Heart right ventricle (tissue), 16 donors: ENCODE data around the gene SOBP. TPM values are rescaled to one million over a fixed set of nuclear protein-coding genes. Genes with fewer than 3 reads are reported as not detected.
"Not testable (repeated sequence)": the region's sequence is repeated elsewhere in the genome, so short reads cannot be mapped to it uniquely, and the experiment has no call there.

ENCODE experiments used
- ATAC-seq, 8 donors: fragments of 200-7000 bp; cut with Tn5 transposase; one replicate each; pipeline ENCODE4 v1.9.1; 2020; ENCODE audit warnings: mild to moderate bottlenecking in 8 of 8, moderate library complexity in 8 of 8, moderate number of reproducible peaks in 1 of 8
- DNase-seq, 2 donors: peaks; one replicate each; pipeline ENCODE4 v3.0.0-alpha.2; 2020
- H3K27ac ChIP-seq, 10 donors: fragments of 200-600 bp; sonication (generic) in 2 of 10; one replicate each; pipeline versions ENCODE4 v1.5.0 to v1.8.0; 2020 to 2022; ENCODE audit warnings: mild to moderate bottlenecking in 3 of 10
- H3K27me3 ChIP-seq, 7 donors: fragments of 200-600 bp; one replicate each; pipeline ENCODE4 v1.8.0; 2021 to 2022; ENCODE audit warnings: mild to moderate bottlenecking in 2 of 7
- H3K36me3 ChIP-seq, 9 donors: fragments of 200-600 bp; sonication (generic) in 1 of 9; one replicate each; pipeline versions ENCODE4 v1.5.0 to v1.8.0; 2020 to 2022; ENCODE audit warnings: mild to moderate bottlenecking in 2 of 9
- H3K4me1 ChIP-seq, 9 donors: fragments of 200-600 bp; sonication (generic) in 1 of 9; one replicate each; pipeline versions ENCODE4 v1.5.0 to v1.8.0; 2020 to 2022; ENCODE audit warnings: mild to moderate bottlenecking in 4 of 9
- H3K4me3 ChIP-seq, 10 donors: fragments of 200-600 bp; sonication (generic) in 2 of 10; one replicate each; pipeline versions ENCODE4 v1.5.0 to v1.8.0; 2020 to 2022; ENCODE audit warnings: mild to moderate bottlenecking in 7 of 10, moderate library complexity in 2 of 10
- H3K9me3 ChIP-seq, 11 donors: fragments of 200-600 bp in 10 of 11; sonication (generic) in 2 of 11; one replicate each; pipeline versions ENCODE4 v1.5.0 to v1.8.0; 2013 to 2022; ENCODE audit warnings: mild to moderate bottlenecking in 2 of 11, control low read depth in 1 of 11, moderate library complexity in 1 of 11
- WGBS, 2 donors: extraction: QIAGEN DNeasy Blood & Tissue Kit; methylation state at CpG; one replicate each; pipeline ENCODE4 v1.1.7; 2013; ENCODE audit warnings: inconsistent platforms in 1 of 2; 5-methylcytosine and 5-hydroxymethylcytosine counted together
- intact Hi-C, 10 donors: fragments of 100-400 bp; cut with DNase I; formaldehyde crosslinking; loops; one replicate each; pipeline versions ENCODE4 v1.11.1 to v1.14.2; 2022
- polyA plus RNA-seq, 2 donors: library from polyadenylated mRNA; stranded (reverse); fragments of 200-250 nt; gene quantifications; one replicate each; pipeline ENCODE4 v1.2.3, GENCODE V29; 2013
- total RNA-seq, 10 donors: library from RNA; stranded (reverse); fragmentation: NEBNext Ultra II Directional in 3 of 10; extraction: Animal tissue kit (Norgen Biotek cat#: 25700) in 3 of 10; gene quantifications; one replicate each; pipeline versions ENCODE4 v1.2.1 to v1.2.4, GENCODE V29; 2021 to 2023
- TF ChIP-seq, protein P1 (sequence below), 9 donors: fragments of 200-600 bp; sonication (generic) in 2 of 9; IDR thresholded peaks; one replicate each; pipeline versions ENCODE4 v1.5.0 to v1.8.0; 2021 to 2022; ENCODE audit warnings: antibody characterized with exemption in 9 of 9, mild to moderate bottlenecking in 5 of 9, moderate library complexity in 1 of 9
- donor health status: Arrhythmogenic right ventricular cardiomyopathy.
- donor health status: ischemic (EF 13 %, LVEDD 7.1; RV severe dilation, severe dysfunction).
- donor health status: healthy with polysubstance abuse.
- donor health status: DM: no; HTN: yes; CAD: no.
- donor health status: DM: no; HTN: no; CAD: no.
- donor health status: ischemic (EF 25% LVEDD 6.9; RV normal size, moderate dysfunction).
- donor health status: ischemic (EF 25% LVEDD 5.7; RV mildly dilated, moderate dysfunction).
- donor health status: healthy.
- donor health status: DM: yes; HTN: yes; CAD: no.
- donor health status: Ischemic cardiomyopathy.
- donor health status: ischemic (EF 35%, LVEDD 5.7; RV mildly dilated, moderate dysfunction).
- donor health status: nonischemic (EF 11% LVEDD 7.7; RV severe dilation, severe dysfunction).
- donor health status: DM: yes; HTN: yes; CAD: no.
- donor health status: PGD.
- donor health status: ischemic (EF 29% LVEDD 5.4; RV normal size, mild dysfunction).
- donor health status: nonischemic (EF 23%, LVEDD 6.1; RV moderate dilation, normal function).

Gene SOBP
- total and polyA plus RNA-seq, 12 donors: 5.2 to 25.3 (median 18.2) TPM

DNA sequence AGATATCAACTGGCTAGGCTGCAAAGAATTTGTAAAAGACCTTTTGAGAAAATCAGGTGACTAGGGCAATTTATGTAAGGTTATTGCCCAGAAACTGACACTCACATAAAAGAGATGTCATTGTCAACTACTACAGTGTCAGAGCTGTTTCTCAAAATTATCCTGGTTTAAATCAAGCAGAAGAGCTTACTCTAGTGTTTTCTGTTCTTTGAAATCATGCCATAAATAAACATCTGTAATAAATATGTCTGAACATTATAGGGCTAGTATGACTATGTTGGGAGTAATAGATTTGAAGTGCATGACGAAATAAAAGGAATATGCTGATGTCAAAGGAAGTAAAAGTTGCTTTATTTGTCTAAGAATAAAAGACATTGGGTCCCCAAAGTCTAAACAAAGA, 19.6 kb upstream of the SOBP start:
- Histone ChIP-seq H3K36me3 (no peaks in the 10 kb centered on the region), H3K9me3 (no peaks in the 10 kb centered on the region), H3K27ac (no peak overlapping the region), H3K4me1 (no peaks in the 10 kb centered on the region), H3K4me3 (no peak overlapping the region), H3K27me3 (peaks cover 0 to 16% (median 0%) of the 10 kb centered on the region in 7 donors)
- ATAC-seq: no peak
- DNase-seq: no peak
- TF ChIP-seq, protein P1, sequence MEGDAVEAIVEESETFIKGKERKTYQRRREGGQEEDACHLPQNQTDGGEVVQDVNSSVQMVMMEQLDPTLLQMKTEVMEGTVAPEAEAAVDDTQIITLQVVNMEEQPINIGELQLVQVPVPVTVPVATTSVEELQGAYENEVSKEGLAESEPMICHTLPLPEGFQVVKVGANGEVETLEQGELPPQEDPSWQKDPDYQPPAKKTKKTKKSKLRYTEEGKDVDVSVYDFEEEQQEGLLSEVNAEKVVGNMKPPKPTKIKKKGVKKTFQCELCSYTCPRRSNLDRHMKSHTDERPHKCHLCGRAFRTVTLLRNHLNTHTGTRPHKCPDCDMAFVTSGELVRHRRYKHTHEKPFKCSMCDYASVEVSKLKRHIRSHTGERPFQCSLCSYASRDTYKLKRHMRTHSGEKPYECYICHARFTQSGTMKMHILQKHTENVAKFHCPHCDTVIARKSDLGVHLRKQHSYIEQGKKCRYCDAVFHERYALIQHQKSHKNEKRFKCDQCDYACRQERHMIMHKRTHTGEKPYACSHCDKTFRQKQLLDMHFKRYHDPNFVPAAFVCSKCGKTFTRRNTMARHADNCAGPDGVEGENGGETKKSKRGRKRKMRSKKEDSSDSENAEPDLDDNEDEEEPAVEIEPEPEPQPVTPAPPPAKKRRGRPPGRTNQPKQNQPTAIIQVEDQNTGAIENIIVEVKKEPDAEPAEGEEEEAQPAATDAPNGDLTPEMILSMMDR (IDR thresholded peaks at IDR 0.05): no peak
- 93 to 95% methylated on average over 1 of the region's 1 CpG for WGBS, 2 donors
- intact Hi-C loops: no loop called here

DNA sequence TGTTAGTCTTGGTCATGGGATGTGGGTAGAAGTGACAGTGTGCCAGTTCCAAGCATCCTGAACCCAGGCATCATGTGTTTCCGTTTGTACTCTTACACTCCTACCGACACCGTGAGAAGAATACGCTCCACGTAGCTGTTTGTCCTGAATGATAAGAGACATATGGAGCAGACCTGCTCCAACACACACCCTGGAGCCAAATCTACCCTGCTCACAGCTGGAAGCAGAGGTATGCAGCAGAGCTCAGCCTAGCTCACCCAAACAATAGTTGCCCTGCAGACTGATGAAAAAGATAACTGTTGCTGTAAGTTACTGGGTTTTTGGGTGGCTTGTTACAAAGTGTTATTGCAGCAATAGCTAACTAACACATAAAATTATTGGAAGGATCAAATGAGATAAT, 16.3 kb upstream of the SOBP start:
- TF ChIP-seq, protein P1 (IDR thresholded peaks at IDR 0.05): no peak
- 26 to 32% methylated on average over 5 of the region's 5 CpGs for WGBS, 2 donors

DNA sequence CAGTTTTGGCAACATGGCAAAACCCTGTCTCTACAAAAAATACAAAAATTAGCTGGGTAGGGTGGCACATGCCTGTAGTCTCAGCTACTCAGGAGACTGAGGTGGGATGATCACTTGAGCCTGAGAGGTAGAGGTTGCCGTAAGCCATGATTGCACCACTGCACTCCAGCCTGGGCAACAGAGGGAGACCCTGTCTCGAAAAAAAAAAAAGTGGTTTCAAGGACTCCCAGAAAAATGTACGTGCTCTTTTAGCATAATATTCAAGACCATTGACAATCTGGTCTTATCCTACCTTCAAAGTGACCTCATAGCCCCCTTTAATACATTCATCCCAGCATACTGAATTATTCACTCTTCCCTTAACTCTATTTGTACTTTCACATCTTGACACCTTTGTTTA, 14.6 kb upstream of the SOBP start:
- H3K9me3 ChIP-seq, ATAC-seq, DNase-seq, H3K27ac ChIP-seq, H3K36me3 ChIP-seq, H3K4me1 ChIP-seq, intact Hi-C loops, H3K4me3 ChIP-seq: not testable (repeated sequence)
- 85 to 90% methylated on average over 3 of the region's 3 CpGs for WGBS, 2 donors
- H3K27me3 ChIP-seq: peaks cover 0 to 15% (median 0%) of the 10 kb centered on the region in 7 donors

More for the DNA sequence above, 16.3 kb upstream of the SOBP start:
- no peaks in the 10 kb centered on the region for H3K36me3 ChIP-seq
- peaks cover 0 to 12% (median 0%) of the 10 kb centered on the region in 7 donors for H3K27me3 ChIP-seq
- H3K4me1 ChIP-seq: no peaks in the 10 kb centered on the region
- H3K4me3 ChIP-seq: no peak overlapping the region
- intact Hi-C loops: no loop called here
- DNase-seq (no peak), ATAC-seq (no peak)
- no peak overlapping the region for H3K27ac ChIP-seq
- no peaks in the 10 kb centered on the region for H3K9me3 ChIP-seq

DNA sequence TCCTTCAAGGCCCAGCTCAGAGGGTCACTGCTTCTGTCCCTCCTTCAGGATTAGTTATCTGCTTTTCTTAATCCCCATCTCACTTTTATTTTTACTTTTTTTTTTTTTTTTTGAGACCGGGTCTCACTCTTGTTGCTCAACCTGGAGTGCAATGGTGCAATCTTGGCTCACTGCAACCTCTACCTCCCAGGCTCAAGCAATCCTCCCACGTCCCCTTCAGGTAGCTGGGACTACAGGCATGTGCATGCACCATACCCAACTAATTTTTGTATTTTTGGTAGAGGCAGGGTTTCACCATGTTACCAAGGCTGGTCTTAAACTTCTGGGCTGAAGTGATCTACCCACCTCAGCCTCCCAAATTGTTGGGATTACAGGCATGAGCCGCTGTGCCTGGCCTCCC, 14.1 kb upstream of the SOBP start:
- DNase-seq, H3K27ac ChIP-seq, intact Hi-C loops, H3K9me3 ChIP-seq, ATAC-seq, H3K36me3 ChIP-seq, H3K4me1 ChIP-seq, H3K4me3 ChIP-seq: not testable (repeated sequence)
- 88 to 95% methylated on average over 3 of the region's 3 CpGs for WGBS, 2 donors
- H3K27me3 ChIP-seq: peaks cover 0 to 15% (median 0%) of the 10 kb centered on the region in 7 donors

DNA sequence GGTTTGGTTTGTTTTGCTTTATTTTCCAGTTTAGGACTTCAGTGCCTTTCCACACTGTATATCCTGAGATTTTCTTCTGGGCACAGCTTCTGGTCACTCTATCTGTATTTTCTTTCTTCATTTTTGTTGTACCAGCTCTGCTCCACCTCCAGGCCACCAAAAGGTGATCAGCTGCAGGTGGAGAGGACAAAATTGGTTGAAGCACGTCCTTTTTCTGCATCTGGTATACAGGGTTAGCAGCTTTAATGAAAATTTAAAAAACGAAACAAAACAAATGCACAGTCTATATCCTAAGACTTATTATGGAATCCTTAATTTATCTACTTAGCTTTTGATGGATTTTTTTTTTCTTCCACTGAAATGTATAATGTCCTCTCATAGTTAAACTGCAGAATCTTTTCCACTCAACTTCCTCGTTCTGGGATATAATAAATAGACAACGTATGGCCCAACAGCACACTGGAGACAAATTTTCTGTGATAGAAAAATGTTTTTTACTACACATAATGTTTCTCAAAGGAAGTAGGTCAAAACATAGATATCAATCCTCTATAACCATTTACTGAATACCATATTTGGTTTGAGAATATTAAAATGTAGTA, 10.7 kb upstream of the SOBP start:
- Histone ChIP-seq H3K27me3 (peaks cover 0 to 12% (median 2%) of the 10 kb centered on the region in 7 donors), H3K4me3 (no peak overlapping the region), H3K4me1 (no peaks in the 10 kb centered on the region), H3K36me3 (no peaks in the 10 kb centered on the region), H3K9me3 (no peaks in the 10 kb centered on the region), H3K27ac (no peak overlapping the region)
- ATAC-seq (no peak), DNase-seq (no peak)
- intact Hi-C loops: no loop called here
- TF ChIP-seq, protein P1 (IDR thresholded peaks at IDR 0.05): no peak
- 84 to 90% methylated on average over 4 of the region's 4 CpGs for WGBS, 2 donors
